Ammon's horn (tissue), 1 donor: ENCODE data around the gene ZFPM1.

Experiments
- DNase-seq: peaks from one replicate; pipeline ENCODE4 v3.0.0-alpha.2; 2016; ENCODE audit warnings: low spot score

ZFPM1 gene

DNA sequence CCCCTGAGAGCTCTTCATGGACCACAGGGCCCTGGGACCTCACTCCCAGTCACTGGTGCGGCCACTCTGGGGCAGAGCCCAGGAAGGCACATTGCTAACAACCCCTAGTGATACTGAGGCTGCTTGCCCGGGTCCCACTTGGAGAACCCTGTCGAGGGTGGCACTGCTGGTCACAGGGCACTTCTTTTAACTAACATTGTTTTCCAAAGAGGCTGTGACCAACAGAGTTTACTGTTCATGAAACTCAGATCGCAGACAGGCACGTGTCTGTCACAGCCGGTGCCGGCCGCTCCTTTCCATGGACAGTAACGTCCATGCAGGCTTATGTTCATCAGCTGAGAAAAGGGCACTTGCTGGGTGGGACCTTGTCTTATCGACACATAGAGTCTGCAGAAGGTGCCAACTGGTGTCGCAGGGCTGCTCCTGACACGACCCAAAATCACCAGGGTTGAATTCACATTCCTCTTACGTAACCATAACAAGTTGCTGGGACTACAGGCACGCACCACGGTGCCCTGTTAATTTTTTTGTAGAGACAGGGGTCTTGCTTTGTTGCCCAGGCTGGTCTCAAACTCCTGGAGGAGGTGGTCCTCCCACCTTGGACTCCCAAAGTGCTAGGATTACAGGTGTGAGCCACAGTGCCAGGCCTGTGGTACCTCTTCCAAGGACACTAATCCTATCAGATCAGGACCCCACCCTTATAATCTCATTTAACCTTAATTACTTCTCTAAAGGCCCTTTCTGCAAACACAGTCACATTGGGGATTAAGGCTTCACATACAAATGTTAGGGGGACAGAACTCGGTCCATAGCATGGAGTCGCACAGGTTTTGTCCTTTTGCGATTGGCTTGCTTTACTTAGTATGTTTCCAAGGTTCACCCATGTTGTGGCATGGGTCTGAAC is 115.9 kb downstream of the ZFPM1 start:
- no peak for DNase-seq

- no peak for DNase-seq
Measured at GRCh38 chr16:88569614-88569984, 116.5 kb downstream of the ZFPM1 start.

DNA sequence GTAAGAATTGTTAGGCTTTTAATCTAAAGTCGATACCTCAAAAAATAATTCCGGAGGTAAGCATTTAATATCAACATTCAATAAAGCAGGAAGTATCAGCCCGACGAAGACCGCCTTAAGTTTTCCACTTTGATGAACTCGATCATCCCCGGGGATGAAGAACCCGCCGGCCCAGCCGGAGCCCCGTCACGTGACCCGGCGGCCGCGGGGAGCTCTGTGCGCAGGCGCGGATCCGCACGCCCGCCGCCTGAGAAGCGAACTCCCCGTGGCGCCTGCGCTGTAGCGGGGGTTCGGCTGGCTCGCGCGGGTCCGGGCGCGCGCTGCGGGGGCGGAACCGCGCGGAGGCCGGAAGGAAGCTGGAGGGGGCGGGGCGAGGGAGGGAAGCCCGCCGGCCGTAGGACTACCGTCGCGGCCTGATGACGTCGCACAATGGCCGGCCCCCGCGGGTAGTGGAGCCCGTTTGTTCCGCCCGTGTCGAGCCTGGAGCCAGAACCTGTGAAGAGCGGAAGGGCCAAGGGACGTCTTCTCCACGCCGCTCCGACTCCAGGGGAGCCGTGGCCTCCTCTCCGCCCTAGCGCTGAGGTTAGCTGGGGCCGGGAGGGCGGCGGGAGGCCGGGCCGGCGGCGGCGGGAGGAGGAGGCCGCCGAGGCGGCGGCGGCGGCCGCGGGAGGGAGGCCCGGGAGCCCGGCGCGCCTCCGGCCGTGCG is 117.1 kb downstream of the ZFPM1 start, which contains the start of gene ZC3H18:
Gene ZC3H18 (plus strand): TSS at position 419 of the 706 bp plus-strand sequence. CDS start 6,721 bp downstream, outside the sequence.
- peak; percentile 93 for DNase-seq

DNA sequence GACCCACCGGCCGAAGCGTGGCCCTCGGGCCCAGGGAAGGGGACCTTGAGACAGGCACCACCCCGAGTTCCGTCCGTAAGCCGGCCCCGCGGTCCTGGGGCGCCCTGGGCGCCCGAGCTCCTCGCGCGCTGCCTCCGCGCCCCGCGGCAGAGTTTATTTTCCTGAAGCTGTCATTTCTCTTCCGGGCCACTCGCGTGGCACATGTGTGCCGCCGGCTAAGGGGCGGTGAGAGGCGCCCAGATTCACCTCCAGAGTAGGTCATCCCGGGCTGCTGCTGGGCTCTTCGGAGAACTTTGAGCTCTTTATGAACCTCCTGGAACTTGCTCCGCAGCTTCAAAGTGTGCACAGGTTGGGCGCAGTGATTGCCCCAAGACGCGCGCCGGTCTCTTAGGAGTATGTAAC is 117.6 kb downstream of the ZFPM1 start:
- DNase-seq: no peak

DNA sequence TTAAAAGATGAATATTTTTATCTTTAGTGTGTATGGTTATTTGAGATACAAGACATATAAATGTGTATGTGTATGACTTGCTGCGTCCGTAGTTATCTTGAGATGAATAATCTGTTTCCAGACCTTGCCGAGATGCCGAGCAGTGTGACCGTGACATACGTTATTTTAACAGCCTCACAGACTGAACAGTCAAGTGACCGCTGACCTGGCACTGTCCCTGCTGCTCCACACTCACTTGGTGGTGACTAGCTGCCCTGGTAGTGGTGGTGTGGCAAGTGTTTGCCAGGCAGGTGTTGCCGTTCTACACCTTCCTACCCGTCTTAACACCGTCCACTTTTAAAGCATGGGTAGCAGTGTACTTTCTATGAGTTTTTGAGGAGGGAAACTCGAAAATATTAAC is 122.2 kb downstream of the ZFPM1 start:
- no peak for DNase-seq

DNA sequence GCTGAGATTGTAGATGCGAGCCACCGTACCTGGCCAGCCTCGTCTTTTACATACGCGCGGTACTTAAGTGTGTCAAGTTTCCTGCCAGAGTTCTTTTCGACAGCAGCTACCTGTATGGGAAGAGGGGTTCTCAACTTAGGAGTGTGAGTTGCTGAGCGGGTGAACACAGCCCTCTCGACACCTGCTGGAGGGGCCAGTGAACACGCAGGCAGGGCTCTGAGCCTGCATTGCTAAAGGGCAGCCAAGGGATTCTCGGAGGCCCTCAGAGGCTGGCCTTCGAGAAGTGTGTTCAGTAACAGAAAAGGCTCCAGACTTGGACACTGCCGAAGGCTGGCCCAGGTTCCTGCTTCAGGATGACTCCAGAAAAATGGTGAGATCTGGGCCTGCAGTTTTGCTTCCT is 123.2 kb downstream of the ZFPM1 start:
- DNase-seq: no peak

GRCh38 chr16:88577166-88577565 is 124.1 kb downstream of the ZFPM1 start:
- no peak for DNase-seq

GRCh38 chr16:88578446-88579313 is 125.6 kb downstream of the ZFPM1 start:
- DNase-seq: no peak

DNA sequence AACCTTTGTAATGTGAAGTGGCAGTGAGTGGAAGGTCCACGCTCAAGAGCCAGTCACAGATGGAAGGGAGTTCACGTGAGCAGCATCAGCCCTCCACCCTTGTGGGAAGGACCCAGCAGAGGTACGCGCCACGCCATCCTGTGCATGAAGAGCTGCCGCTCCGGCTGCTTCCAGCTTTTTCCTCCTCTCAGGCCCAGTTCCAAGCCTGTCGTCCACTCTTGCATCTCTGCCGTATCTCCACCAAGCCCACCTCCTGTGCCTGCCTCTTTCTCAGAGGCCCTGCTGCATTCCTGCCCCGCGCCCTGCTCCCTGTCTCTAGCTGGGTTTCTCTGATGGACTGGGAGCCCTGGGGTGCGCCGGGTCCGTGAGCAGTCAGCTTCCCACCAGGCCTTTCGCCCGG is 127.3 kb downstream of the ZFPM1 start:
- DNase-seq: no peak

- DNase-seq: no peak
Measured at GRCh38 chr16:88581033-88581432, 128.0 kb downstream of the ZFPM1 start.

GRCh38 chr16:88582912-88583575 is 130.0 kb downstream of the ZFPM1 start:
- no peak for DNase-seq

DNA sequence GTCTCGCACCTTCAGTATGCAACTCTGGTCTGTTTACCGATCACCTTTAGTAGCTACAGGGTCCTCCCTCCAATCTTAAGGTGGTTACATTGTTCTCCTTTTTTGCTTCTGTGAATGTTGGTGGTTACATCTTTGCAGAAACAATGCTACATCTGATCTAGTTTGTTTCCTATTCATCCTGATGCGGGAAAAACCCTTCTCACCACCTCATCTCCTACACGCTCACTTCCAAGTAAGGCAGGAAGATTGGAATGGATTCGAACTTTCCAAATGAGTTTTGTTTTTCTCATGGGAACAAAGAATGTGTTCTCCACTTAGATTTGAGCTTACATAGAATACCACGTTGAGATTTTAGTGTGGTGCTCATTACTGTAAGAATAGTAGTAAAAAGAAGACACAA is 131.6 kb downstream of the ZFPM1 start:
- DNase-seq: no peak

- DNase-seq: no peak
Measured at GRCh38 chr16:88585269-88585668, 132.2 kb downstream of the ZFPM1 start.

DNA sequence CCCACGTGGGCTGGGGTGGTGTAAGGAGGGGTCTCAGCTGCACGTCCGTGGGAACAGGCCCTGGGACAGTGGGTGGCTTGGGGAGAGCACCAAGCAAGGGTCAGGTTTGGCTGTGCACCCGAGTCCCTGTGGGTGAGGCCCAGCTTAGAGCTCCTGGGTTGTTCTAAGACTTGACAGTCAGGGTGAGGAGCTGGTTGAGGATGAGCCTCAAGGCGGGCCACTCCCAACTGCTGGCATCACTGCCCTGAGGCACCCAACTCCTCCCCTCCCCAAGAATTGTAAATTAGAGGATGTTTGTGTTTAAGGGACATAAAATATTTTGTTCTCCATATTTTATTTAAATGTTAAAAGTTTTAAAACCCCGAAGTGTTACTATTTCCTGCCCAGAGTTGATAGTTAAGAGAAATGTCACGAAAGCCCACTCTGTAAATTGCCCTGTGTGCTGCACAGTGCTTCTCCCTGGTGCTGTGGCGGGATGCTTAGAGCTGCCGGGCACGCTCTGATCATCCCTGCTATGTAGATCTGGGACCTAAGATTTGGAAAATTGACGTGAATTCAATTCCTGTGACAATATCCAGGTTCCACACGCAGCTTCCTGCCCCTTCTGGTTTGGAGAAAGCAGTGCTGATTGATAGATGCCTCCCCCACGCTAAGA is 133.0 kb downstream of the ZFPM1 start:
- no peak for DNase-seq
